Measurements from ENCODE around the gene TBC1D9. TPM values are rescaled to one million over a fixed set of nuclear protein-coding genes. Genes with fewer than 3 reads are reported as not detected.

Gene TBC1D9
- total RNA-seq, 1 experiment from 2014 or later: 17.0 TPM

DNA sequence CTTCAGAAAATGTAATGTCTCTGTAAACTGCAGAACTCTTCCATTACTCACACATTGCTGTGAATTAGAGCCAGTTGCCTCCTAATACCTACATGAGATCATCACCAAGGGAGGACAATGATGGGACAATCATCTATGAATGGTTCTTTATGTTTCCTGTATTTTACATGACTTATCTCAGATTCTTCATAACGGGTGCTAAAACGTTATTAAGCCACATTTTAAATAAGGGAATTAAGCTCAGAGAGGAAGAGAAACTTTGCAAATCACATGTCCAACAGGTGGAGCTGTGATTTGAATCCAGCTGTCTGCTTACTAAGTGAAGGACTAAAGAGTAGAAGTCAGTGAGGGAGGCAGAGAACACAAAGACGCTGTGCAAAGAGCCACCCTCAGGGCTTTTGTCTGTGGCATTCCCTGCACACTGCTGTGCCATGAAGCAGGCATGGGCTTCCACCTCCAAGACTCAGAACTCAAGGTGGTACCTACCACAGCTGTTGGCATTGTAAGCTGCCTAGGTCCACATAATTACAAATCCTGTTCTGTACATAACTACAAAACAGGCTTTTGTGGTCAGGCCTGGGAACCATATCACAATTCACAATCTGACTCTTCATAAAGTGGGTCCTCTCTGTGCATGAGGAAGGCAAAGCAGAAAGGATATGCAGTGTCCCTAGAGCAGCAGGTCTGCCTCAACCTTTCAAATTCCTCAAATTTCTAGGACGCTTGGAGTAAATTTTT, 12.8 kb downstream of the TBC1D9 start:
- H3K27ac ChIP-seq: no peak overlapping the region
- H3K9me2 ChIP-seq (ENCODE audit: insufficient read depth): no peaks in the 10 kb centered on the region
- POLR2A ChIA-PET (ENCODE audit: unreplicated experiment): interaction anchor here (0.6 to 1.0 kb wide), 3 partner anchors 16 to 370 kb away, joined by 3 to 7 read pairs (median 5); partner anchors contain the start of gene SCOC
- no peaks in the 10 kb centered on the region for H3K36me3 ChIP-seq (ENCODE audit: low read depth)
- H2AFZ ChIP-seq: no peak overlapping the region
- no peak for TF ChIP-seq EZH2 (IDR thresholded peaks at IDR 0.05; ENCODE audit: low read depth)
- TF ChIP-seq, protein P1, sequence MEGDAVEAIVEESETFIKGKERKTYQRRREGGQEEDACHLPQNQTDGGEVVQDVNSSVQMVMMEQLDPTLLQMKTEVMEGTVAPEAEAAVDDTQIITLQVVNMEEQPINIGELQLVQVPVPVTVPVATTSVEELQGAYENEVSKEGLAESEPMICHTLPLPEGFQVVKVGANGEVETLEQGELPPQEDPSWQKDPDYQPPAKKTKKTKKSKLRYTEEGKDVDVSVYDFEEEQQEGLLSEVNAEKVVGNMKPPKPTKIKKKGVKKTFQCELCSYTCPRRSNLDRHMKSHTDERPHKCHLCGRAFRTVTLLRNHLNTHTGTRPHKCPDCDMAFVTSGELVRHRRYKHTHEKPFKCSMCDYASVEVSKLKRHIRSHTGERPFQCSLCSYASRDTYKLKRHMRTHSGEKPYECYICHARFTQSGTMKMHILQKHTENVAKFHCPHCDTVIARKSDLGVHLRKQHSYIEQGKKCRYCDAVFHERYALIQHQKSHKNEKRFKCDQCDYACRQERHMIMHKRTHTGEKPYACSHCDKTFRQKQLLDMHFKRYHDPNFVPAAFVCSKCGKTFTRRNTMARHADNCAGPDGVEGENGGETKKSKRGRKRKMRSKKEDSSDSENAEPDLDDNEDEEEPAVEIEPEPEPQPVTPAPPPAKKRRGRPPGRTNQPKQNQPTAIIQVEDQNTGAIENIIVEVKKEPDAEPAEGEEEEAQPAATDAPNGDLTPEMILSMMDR (conservative IDR thresholded peaks at IDR 0.05): no peak; the same call in 1 of the 2 replicates
- peaks cover 21% of the 10 kb centered on the region for H3K4me1 ChIP-seq (replicated peaks; ENCODE audit: insufficient read depth)
- peak in 1 of 2 experiments; percentile 28 for DNase-seq
- H4K20me1 ChIP-seq (ENCODE audit: insufficient read depth): no peaks in the 10 kb centered on the region
- no TSS peak for BruUV-seq (replicated peaks)
- H3K27me3 ChIP-seq (ENCODE audit: insufficient read depth, low read depth): no peaks in the 10 kb centered on the region
- H3K9me3 ChIP-seq (ENCODE audit: insufficient read depth, low read depth): no peaks in the 10 kb centered on the region
- CTCF ChIA-PET: interaction anchor here (0.6 to 0.7 kb wide), 2 partner anchors 10 to 108 kb away, joined by 3 read pairs; no protein-coding TSS in a partner anchor
- peak overlapping the region; percentile 63; the same call in 1 of the 2 replicates for H3K4me2 ChIP-seq
- no peak overlapping the region for H3K4me3 ChIP-seq
- peaks cover 4% of the 10 kb centered on the region; the same call in 1 of the 2 replicates for H3F3A ChIP-seq (ENCODE audit: insufficient read depth, low read depth)
- intact Hi-C loops (cut with micrococcal nuclease; ENCODE audit: unreplicated experiment): loop anchor here (1.0 kb wide), 1 partner anchor 12 kb away; no protein-coding TSS in a partner anchor
- peaks cover 14% of the 10 kb centered on the region; the same call in 1 of the 2 replicates for H3K79me2 ChIP-seq (ENCODE audit: low read depth)

DNA sequence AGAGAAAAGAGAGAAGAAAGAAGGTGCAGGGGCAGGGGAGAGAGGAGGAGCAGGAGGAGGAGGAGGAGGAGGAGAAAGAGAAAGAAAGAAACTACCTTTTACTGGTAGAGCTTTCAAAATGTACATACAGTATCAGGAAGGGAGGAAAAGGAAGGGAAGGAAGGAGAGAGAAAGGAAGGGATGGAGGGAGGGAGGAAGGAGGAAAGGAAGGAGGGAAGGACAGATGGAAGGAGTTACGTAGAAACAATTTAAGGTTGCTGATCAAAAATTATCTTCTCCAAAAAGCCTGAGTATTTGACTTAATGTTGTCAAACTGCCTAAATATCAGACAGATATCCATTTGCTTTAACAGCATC, 13.4 kb downstream of the TBC1D9 start:
- POLR2A ChIA-PET (ENCODE audit: unreplicated experiment): interaction anchor here (1.0 kb wide), 1 partner anchor 369 kb away, joined by 7 read pairs; the partner anchor contains the start of gene SCOC
- Histone ChIP-seq H3K79me2 (ENCODE audit: low read depth) (peaks cover 14% of the 10 kb centered on the region; the same call in 1 of the 2 replicates), H3K27ac (0 out of 2 replicates have a peak overlapping the region, but pooled peaks have one; percentile 27), H2AFZ (no peak overlapping the region), H3F3A (ENCODE audit: insufficient read depth, low read depth) (peaks cover 4% of the 10 kb centered on the region; the same call in 1 of the 2 replicates), H3K4me2 (peak overlapping the region; percentile 63), H4K20me1 (ENCODE audit: insufficient read depth) (no peaks in the 10 kb centered on the region), H3K36me3 (ENCODE audit: low read depth) (no peaks in the 10 kb centered on the region), H3K27me3 (ENCODE audit: insufficient read depth, low read depth) (no peaks in the 10 kb centered on the region), H3K4me3 (no peak overlapping the region), H3K9me3 (ENCODE audit: insufficient read depth, low read depth) (no peaks in the 10 kb centered on the region), H3K9me2 (ENCODE audit: insufficient read depth) (no peaks in the 10 kb centered on the region), H3K4me1 (replicated peaks; ENCODE audit: insufficient read depth) (peaks cover 21% of the 10 kb centered on the region)
- DNase-seq: no peak
- CTCF ChIA-PET: interaction anchor here (0.7 kb wide), 2 partner anchors 10 to 837 kb away, joined by 3 to 5 read pairs; no protein-coding TSS in a partner anchor
- intact Hi-C loops (cut with micrococcal nuclease; ENCODE audit: unreplicated experiment): loop anchor here (1.0 kb wide), 1 partner anchor 12 kb away; no protein-coding TSS in a partner anchor
- BruUV-seq (replicated peaks): no TSS peak
- TF ChIP-seq EZH2 (IDR thresholded peaks at IDR 0.05; ENCODE audit: low read depth): no peak
- TF ChIP-seq, protein P1 (conservative IDR thresholded peaks at IDR 0.05): no peak

DNA sequence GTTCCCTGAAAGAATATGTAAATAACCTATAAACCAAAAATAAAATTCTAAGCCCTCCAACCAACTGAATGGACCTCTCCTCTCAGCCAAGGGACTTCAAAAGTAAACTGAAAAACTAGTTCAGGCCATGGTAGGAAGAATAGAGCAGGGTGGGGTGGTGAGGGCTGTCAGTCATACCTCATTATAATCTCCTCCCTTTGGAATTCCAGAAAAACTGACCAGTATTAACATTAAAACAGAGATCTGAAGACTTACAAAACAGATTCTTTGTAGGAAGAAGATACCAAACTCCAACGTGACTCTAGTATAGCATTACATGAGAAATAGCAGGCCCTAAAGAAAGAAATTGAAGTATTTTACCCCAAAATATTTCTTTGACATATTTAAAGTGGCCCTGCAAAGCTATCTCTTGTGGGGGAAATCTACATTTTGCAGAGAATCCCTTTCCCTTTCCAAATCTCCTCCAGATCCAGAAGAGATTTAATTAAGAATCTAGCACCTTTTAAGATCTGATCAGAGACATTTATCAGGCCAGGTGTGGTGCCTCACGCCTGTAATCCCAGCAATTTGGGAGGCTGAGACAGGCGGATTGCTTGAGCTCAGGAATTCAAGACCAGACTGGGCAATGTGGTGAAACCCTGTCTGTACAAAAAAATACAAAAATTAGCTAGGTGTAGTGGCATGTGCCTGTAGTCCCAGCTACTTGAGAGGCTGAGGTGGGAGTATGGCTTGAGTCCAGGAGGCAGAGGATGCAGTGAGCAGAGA, 15.1 kb downstream of the TBC1D9 start:
- TF ChIP-seq, protein P1 (conservative IDR thresholded peaks at IDR 0.05): no peak
- TF ChIP-seq EZH2 (IDR thresholded peaks at IDR 0.05; ENCODE audit: low read depth): no peak
- H3K27ac ChIP-seq: no peak overlapping the region
- intact Hi-C loops (cut with micrococcal nuclease; ENCODE audit: unreplicated experiment): no loop called here

More for the DNA sequence above, 15.1 kb downstream of the TBC1D9 start:
- H3K79me2 ChIP-seq (ENCODE audit: low read depth): peaks cover 13% of the 10 kb centered on the region; the same call in 1 of the 2 replicates
- no TSS peak for BruUV-seq (replicated peaks)
- H3K36me3 ChIP-seq (ENCODE audit: low read depth): no peaks in the 10 kb centered on the region
- H3K9me2 ChIP-seq (ENCODE audit: insufficient read depth): no peaks in the 10 kb centered on the region
- ChIA-PET POLR2A (ENCODE audit: unreplicated experiment) (no interaction called here), CTCF (no interaction called here)
- H4K20me1 ChIP-seq (ENCODE audit: insufficient read depth): no peaks in the 10 kb centered on the region
- H3K4me1 ChIP-seq (replicated peaks; ENCODE audit: insufficient read depth): peaks cover 21% of the 10 kb centered on the region
- no peak overlapping the region for H3K4me2 ChIP-seq
- H2AFZ ChIP-seq: no peak overlapping the region
- H3K27me3 ChIP-seq (ENCODE audit: insufficient read depth, low read depth): no peaks in the 10 kb centered on the region
- no peaks in the 10 kb centered on the region for H3K9me3 ChIP-seq (ENCODE audit: insufficient read depth, low read depth)
- DNase-seq: no peak
- H3F3A ChIP-seq (ENCODE audit: insufficient read depth, low read depth): peaks cover 4% of the 10 kb centered on the region; the same call in 1 of the 2 replicates
- no peak overlapping the region for H3K4me3 ChIP-seq

Data from PC-9 (cell line).